Measurements from ENCODE around the gene ANGPT4. TPM values are rescaled to one million over a fixed set of nuclear protein-coding genes. Genes with fewer than 3 reads are reported as not detected.

Gene ANGPT4
- total RNA-seq, 1 experiment from 2014 or later: not detected

DNA sequence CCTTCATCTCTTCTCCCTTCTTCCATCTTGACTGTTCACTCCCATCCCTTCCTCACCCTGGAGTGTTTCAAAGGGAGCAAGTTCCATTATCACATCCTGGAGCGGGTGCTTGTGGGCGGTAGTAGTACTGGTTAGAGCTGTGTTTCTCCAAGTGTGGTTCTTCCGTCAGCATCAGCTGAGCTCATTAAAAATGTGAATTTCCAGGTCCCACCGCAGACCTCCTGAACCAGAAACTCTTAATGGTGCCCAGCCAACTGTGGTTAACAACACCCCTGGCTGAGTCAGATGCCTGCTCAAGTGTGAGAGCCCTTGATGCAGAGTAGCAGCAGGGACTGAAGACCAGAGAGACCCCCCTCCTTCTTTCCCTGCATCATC lies 24.4 kb downstream of the ANGPT4 start:
- Histone ChIP-seq H3K9me3 (ENCODE audit: control insufficient read depth, insufficient read depth, low read depth, low read length) (no peaks in the 10 kb centered on the region), H3K4me3 (ENCODE audit: low read depth in 2 of 2, low read length in 2 of 2) (no peak overlapping the region), H3K36me3 (ENCODE audit: control insufficient read depth, insufficient read depth, low read length) (no peaks in the 10 kb centered on the region), H3K4me1 (ENCODE audit: control insufficient read depth, insufficient read depth, low read length) (no peaks in the 10 kb centered on the region), H3K27me3 (ENCODE audit: control insufficient read depth, insufficient read depth, low read length) (no peaks in the 10 kb centered on the region), H3K27ac (ENCODE audit: low read length) (no peak overlapping the region)
- BruUV-seq (replicated peaks): no TSS peak
- TF ChIP-seq SIN3A (IDR thresholded peaks at IDR 0.05; ENCODE audit: borderline replicate concordance, insufficient read depth, low read depth, low read length) (no peak), POLR2AphosphoS5 (IDR thresholded peaks at IDR 0.05; ENCODE audit: low read depth, low read length) (no peak), TCF7L2 (IDR thresholded peaks at IDR 0.05; ENCODE audit: low read depth, low read length) (no peak)
- TF ChIP-seq, protein P1, sequence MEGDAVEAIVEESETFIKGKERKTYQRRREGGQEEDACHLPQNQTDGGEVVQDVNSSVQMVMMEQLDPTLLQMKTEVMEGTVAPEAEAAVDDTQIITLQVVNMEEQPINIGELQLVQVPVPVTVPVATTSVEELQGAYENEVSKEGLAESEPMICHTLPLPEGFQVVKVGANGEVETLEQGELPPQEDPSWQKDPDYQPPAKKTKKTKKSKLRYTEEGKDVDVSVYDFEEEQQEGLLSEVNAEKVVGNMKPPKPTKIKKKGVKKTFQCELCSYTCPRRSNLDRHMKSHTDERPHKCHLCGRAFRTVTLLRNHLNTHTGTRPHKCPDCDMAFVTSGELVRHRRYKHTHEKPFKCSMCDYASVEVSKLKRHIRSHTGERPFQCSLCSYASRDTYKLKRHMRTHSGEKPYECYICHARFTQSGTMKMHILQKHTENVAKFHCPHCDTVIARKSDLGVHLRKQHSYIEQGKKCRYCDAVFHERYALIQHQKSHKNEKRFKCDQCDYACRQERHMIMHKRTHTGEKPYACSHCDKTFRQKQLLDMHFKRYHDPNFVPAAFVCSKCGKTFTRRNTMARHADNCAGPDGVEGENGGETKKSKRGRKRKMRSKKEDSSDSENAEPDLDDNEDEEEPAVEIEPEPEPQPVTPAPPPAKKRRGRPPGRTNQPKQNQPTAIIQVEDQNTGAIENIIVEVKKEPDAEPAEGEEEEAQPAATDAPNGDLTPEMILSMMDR (IDR thresholded peaks at IDR 0.05): no peak
- TF ChIP-seq, protein P2, sequence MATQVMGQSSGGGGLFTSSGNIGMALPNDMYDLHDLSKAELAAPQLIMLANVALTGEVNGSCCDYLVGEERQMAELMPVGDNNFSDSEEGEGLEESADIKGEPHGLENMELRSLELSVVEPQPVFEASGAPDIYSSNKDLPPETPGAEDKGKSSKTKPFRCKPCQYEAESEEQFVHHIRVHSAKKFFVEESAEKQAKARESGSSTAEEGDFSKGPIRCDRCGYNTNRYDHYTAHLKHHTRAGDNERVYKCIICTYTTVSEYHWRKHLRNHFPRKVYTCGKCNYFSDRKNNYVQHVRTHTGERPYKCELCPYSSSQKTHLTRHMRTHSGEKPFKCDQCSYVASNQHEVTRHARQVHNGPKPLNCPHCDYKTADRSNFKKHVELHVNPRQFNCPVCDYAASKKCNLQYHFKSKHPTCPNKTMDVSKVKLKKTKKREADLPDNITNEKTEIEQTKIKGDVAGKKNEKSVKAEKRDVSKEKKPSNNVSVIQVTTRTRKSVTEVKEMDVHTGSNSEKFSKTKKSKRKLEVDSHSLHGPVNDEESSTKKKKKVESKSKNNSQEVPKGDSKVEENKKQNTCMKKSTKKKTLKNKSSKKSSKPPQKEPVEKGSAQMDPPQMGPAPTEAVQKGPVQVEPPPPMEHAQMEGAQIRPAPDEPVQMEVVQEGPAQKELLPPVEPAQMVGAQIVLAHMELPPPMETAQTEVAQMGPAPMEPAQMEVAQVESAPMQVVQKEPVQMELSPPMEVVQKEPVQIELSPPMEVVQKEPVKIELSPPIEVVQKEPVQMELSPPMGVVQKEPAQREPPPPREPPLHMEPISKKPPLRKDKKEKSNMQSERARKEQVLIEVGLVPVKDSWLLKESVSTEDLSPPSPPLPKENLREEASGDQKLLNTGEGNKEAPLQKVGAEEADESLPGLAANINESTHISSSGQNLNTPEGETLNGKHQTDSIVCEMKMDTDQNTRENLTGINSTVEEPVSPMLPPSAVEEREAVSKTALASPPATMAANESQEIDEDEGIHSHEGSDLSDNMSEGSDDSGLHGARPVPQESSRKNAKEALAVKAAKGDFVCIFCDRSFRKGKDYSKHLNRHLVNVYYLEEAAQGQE (IDR thresholded peaks at IDR 0.05; ENCODE audit: insufficient read depth in 1 of 2, low read depth in 2 of 2, low read length in 1 of 2): no peak
- ATAC-seq (no peak), DNase-seq (ENCODE audit: low read depth, low spot score) (no peak)
- POLR2A ChIA-PET: no interaction called here
- intact Hi-C loops (cut with micrococcal nuclease; ENCODE audit: unreplicated experiment): no loop called here
- CTCF ChIA-PET: no interaction called here
- in situ Hi-C loops (cut with HindIII; ENCODE audit: low pct_unique_long_range_greater_than_20kb, low sequenced_read_pairs): no loop called here

DNA sequence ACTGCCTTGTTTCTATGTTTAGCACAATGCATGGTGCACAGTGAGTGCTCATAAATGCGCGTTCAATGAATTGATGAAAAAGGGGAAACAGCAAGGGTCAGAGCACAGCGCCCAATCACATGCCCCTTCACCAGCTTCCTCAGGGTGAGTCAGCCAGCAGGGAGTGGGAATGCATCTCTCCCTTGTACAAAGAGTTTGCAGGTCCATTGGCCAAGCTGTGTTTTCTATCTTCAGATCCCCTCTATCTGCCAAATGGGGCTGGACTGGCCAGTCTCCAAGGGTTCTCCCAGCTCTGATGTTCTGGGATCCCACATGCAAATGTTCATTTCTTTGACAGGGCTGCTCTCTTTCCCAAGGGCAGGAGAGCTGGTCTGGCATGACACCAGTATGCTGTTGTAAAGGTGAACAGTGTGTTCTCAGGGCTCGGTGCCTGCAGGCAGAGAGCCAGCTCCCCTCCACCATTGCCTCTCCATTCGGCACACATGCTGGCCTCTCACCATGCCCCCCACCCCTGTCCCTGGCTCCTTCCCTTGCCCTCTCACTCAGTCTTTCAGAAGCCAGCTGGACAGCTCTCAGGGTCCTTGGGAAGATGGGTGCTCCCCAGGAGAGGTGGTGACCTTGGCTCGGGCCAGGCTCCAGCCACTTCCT lies 25.0 kb downstream of the ANGPT4 start:
- H3K36me3 ChIP-seq (ENCODE audit: control insufficient read depth, insufficient read depth, low read length): no peaks in the 10 kb centered on the region
- no peaks in the 10 kb centered on the region for H3K9me3 ChIP-seq (ENCODE audit: control insufficient read depth, insufficient read depth, low read depth, low read length)
- BruUV-seq (replicated peaks): no TSS peak
- ATAC-seq: no peak
- no peak overlapping the region for H3K27ac ChIP-seq (ENCODE audit: low read length)
- no peaks in the 10 kb centered on the region for H3K27me3 ChIP-seq (ENCODE audit: control insufficient read depth, insufficient read depth, low read length)
- H3K4me3 ChIP-seq (ENCODE audit: low read depth in 2 of 2, low read length in 2 of 2): no peak overlapping the region
- ChIA-PET CTCF (no interaction called here), POLR2A (no interaction called here)
- in situ Hi-C loops (cut with HindIII; ENCODE audit: low pct_unique_long_range_greater_than_20kb, low sequenced_read_pairs): no loop called here
- intact Hi-C loops (cut with micrococcal nuclease; ENCODE audit: unreplicated experiment): no loop called here
- TF ChIP-seq POLR2AphosphoS5 (IDR thresholded peaks at IDR 0.05; ENCODE audit: low read depth, low read length) (no peak), SIN3A (IDR thresholded peaks at IDR 0.05; ENCODE audit: borderline replicate concordance, insufficient read depth, low read depth, low read length) (no peak), TCF7L2 (IDR thresholded peaks at IDR 0.05; ENCODE audit: low read depth, low read length) (no peak)
- TF ChIP-seq, protein P1 (IDR thresholded peaks at IDR 0.05): no peak
- TF ChIP-seq, protein P2 (IDR thresholded peaks at IDR 0.05; ENCODE audit: insufficient read depth in 1 of 2, low read depth in 2 of 2, low read length in 1 of 2): no peak
- H3K4me1 ChIP-seq (ENCODE audit: control insufficient read depth, insufficient read depth, low read length): no peaks in the 10 kb centered on the region
- no peak for DNase-seq (ENCODE audit: low read depth, low spot score)
